ENCODE measurements around the gene SS18L1.

Gene SS18L1

GRCh38 chr20:62181808-62182207 is 38.2 kb downstream of the SS18L1 start:
- TF ChIP-seq CTCF (IDR thresholded peaks at IDR 0.05; ENCODE audit: borderline replicate concordance, insufficient read depth, low read depth, low read length): no peak
- no peak overlapping the region for H3K4me3 ChIP-seq (ENCODE audit: low read depth, low read length)

- H3K4me3 ChIP-seq (ENCODE audit: low read depth, low read length): peak within 1 kb of the TSS; percentile 94
- TF ChIP-seq CTCF (IDR thresholded peaks at IDR 0.05; ENCODE audit: borderline replicate concordance, insufficient read depth, low read depth, low read length): no peak
These were observed 39.2 kb downstream of the SS18L1 start, which contains the start of gene MTG2 for GRCh38 chr20:62182469-62183425. MTG2 (plus strand) TSS chr20:62183028; CDS start chr20:62193421, 10,393 bp downstream.

DNA sequence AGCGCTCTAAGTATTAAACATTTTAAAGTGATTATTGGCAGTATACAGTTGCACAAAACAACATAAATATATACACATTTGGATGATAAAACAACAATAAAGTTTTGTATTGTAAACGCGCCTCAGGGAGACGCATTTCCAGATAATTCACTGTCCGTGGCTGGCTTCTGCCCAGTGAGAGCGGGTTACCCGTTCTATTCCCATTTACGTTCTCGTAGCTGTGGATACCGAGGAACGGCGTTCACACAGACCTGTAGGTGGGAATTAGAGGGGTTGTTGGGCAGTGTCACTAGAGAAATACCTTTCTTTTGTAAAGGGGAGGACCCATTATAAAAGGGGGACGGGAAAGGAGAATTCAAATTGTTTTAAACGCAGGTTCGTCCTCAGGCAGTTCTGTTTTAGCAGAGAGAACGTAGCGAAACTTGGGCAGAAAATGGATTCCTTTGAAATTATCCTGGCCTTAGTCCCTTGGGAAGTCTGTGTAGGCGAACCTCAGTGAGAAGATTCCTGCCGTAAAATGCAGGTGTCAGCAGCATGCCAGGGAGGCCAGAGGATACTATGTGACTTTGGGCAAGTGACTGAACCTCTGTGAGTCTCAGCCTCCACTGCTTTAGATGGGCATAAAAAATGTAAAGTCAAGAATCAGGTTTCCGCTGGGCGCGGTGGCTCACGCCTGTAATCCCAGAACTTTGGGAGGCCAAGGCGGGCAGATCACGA is 40.0 kb downstream of the SS18L1 start:
- no peak for TF ChIP-seq CTCF (IDR thresholded peaks at IDR 0.05; ENCODE audit: borderline replicate concordance, insufficient read depth, low read depth, low read length)
- H3K4me3 ChIP-seq (ENCODE audit: low read depth, low read length): peak overlapping the region; percentile 94

DNA sequence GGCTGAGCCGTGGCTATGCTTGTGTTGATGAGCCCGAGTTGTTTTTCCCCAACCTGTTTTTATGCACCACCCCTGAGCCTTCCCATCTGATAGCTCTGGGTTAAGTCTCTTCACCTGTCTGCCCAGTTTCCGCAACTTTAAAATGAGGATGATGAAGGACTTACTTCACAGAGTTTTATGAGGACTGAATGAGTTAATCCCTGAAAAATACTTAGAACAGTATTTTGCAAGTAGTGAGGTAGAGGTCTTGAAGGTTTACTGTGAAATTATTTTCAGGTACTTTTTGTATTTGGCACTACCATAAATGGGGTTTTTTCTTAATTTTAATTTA is 42.5 kb downstream of the SS18L1 start:
- no peak overlapping the region for H3K4me3 ChIP-seq (ENCODE audit: low read depth, low read length)
- TF ChIP-seq CTCF (IDR thresholded peaks at IDR 0.05; ENCODE audit: borderline replicate concordance, insufficient read depth, low read depth, low read length): no peak

DNA sequence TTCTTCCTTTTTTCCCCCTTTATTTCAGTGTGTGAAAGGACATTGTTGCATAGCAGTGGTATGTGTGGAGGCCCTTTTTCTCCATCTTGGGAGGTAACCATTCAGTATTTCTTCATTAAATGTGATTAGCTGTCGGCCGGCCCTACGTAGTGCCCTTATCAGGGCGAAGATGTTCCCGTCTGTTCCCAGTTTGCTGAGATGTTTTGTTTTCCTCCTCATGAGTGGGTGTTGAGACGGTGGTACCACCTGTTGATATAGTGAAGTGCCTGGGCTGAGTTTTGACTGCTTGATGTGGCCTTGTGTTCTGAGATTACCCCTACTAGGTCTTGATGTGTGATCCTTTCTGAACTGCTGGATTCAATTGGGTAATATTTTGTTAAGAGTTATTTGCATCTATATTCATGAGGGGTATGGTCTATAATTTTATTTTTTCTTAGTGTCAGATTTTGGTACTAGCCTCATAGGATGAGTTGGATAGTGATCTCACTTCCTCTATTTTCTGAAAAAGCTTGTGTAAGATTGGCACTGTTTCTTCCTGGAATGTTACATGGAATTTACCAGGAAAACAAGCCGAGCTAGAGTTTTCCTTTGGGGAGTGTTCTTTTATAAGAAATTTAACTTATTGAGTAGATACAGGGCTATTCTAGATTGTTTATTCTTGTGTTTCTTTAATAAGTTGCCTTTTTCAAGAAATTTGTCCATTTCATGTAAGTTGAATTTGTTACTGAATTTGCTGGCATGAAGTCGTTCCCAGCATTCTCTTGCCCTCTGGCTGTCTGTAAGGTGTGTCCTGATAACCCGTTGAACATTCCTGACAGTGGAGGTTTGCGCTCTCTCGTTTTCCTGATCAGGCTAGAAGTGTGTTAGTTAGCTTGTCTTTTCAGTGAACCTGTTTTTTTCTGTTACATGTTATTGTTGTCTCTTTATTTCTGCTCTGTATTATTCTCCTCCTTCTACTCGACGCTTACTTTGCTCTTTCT is 43.6 kb downstream of the SS18L1 start:
- no peak for TF ChIP-seq CTCF (IDR thresholded peaks at IDR 0.05; ENCODE audit: borderline replicate concordance, insufficient read depth, low read depth, low read length)
- H3K4me3 ChIP-seq (ENCODE audit: low read depth, low read length): no peak overlapping the region

- no peak overlapping the region for H3K4me3 ChIP-seq (ENCODE audit: low read depth, low read length)
- TF ChIP-seq CTCF (IDR thresholded peaks at IDR 0.05; ENCODE audit: borderline replicate concordance, insufficient read depth, low read depth, low read length): no peak
These were observed 47.3 kb downstream of the SS18L1 start for GRCh38 chr20:62190639-62191411.

All from GM12875 (cell line).